Fibroblast of mammary gland (primary cell): Measurements from ENCODE around the gene AGER.

Experiments
- DNase-seq: peaks from one replicate; pipeline ENCODE4 v3.0.0-alpha.2; 2010; ENCODE audit warnings: low read depth
- H3K4me3 ChIP-seq: 2 replicates; pipeline ENCODE4 v1.5.1; 2011; ENCODE audit warnings: low read depth, mild to moderate bottlenecking, low read length, moderate library complexity; ENCODE audit not compliant: control insufficient read depth
- CTCF ChIP-seq: conservative IDR thresholded peaks from 2 replicates; pipeline ENCODE4 v1.5.1; 2011; ENCODE audit warnings: low read depth, low read length, inconsistent platforms; ENCODE audit not compliant: control insufficient read depth, insufficient read depth

Gene AGER

GRCh38 chr6:32198866-32199265, 14.8 kb upstream of the AGER start:
- DNase-seq: no peak
- H3K4me3 ChIP-seq: no peak overlapping the region
- no peak for TF ChIP-seq CTCF

DNA sequence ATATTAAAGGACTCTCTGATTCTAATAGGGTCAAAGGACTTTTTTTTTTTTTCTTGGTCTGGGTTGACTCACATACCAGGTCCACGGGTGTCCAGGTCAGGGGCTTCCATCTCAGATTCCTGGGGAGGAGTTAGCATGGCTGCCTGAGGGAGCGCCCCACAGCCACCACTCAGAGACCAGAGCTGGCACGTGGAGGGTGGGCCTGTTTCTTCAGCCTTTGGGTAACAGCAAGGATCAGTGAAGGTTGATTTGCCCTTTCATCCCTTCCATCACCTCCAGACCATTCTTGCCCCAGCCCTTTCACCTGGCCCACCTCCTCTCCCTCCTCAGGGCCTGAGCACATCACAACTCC, 14.3 kb upstream of the AGER start:
- no peak for DNase-seq
- no peak for TF ChIP-seq CTCF

GRCh38 chr6:32196682-32197616, 12.9 kb upstream of the AGER start:
- peak overlapping the region; percentile 75 for H3K4me3 ChIP-seq
- DNase-seq: no peak
- TF ChIP-seq CTCF: no peak

More for the DNA sequence above, 14.3 kb upstream of the AGER start:
- H3K4me3 ChIP-seq: no peak overlapping the region

- peak overlapping the region; percentile 75 for H3K4me3 ChIP-seq
- DNase-seq: peak; percentile 88
- TF ChIP-seq CTCF: no peak
Observed at GRCh38 chr6:32195902-32196681, 12.0 kb upstream of the AGER start.

GRCh38 chr6:32195652-32195901, 11.5 kb upstream of the AGER start:
- no peak overlapping the region for H3K4me3 ChIP-seq
- TF ChIP-seq CTCF: peak; percentile 31
- peak; percentile 99 for DNase-seq

GRCh38 chr6:32194825-32195651, 11.0 kb upstream of the AGER start:
- H3K4me3 ChIP-seq: peak overlapping the region; percentile 51
- TF ChIP-seq CTCF: peak; percentile 64
- peak; percentile 73 for DNase-seq
